Activated CD8-positive, alpha-beta T cell treated with anti-CD3 and anti-CD28 coated beads for 36 hours (primary cell): ENCODE data around the gene DDX51. TPM values are rescaled to one million over a fixed set of nuclear protein-coding genes. Genes with fewer than 3 reads are reported as not detected.

Experiments used
- ATAC-seq: fragments of 200-7000 bp; cut with Tn5 transposase; one replicate; pipeline ENCODE4 v1.10.0; 2021; ENCODE audit warnings: mild to moderate bottlenecking, moderate library complexity
- CTCF ChIA-PET: fragments of 350-600 bp; sonication (Branson Sonifier 250); formaldehyde crosslinking; loops from one replicate; lab custom pipeline; 2021; ENCODE audit warnings: antibody characterized with exemption; lab: Charles Lee
- POLR2A ChIA-PET: fragments of 350-600 bp; sonication (Branson Sonifier 250); formaldehyde crosslinking; loops from one replicate; lab custom pipeline; 2021; ENCODE audit warnings: antibody characterized with exemption; lab: Charles Lee
- DNase-seq: peaks from one replicate; pipeline ENCODE4 v3.0.0-alpha.2; 2020
- H3K27ac Mint-ChIP-seq: one replicate; pipeline ENCODE4 v1.8.0; 2021; ENCODE audit warnings: mild to moderate bottlenecking, mixed read lengths
- H3K27me3 Mint-ChIP-seq: one replicate; pipeline ENCODE4 v1.8.0; 2021; ENCODE audit warnings: mixed read lengths
- H3K36me3 Mint-ChIP-seq: one replicate; pipeline ENCODE4 v1.8.0; 2021; ENCODE audit warnings: low read depth, mixed read lengths
- H3K4me1 Mint-ChIP-seq: one replicate; pipeline ENCODE4 v1.8.0; 2021; ENCODE audit warnings: low read depth, mixed read lengths
- H3K4me3 Mint-ChIP-seq: one replicate; pipeline ENCODE4 v1.8.0; 2021; ENCODE audit warnings: mild to moderate bottlenecking, moderate library complexity, mixed read lengths
- H3K9me3 Mint-ChIP-seq: one replicate; pipeline ENCODE4 v1.8.0; 2021; ENCODE audit warnings: mixed read lengths
- intact Hi-C: fragments of 100-400 bp; cut with micrococcal nuclease; formaldehyde crosslinking; loops from one replicate; pipeline ENCODE4 v1.10.0; 2022
- total RNA-seq, 2 experiments: library from RNA; stranded (reverse); gene quantifications; one replicate each; pipeline ENCODE4 v1.2.3, GENCODE V29; 2021
- TF ChIP-seq, protein P1 (sequence below): fragments of 200-600 bp; IDR thresholded peaks from one replicate; pipeline ENCODE4 v1.8.0; 2022; ENCODE audit warnings: antibody characterized with exemption, mild to moderate bottlenecking

Gene DDX51
- total RNA-seq, 2 experiments from 2014 or later = 24.1 to 25.5 TPM

DNA sequence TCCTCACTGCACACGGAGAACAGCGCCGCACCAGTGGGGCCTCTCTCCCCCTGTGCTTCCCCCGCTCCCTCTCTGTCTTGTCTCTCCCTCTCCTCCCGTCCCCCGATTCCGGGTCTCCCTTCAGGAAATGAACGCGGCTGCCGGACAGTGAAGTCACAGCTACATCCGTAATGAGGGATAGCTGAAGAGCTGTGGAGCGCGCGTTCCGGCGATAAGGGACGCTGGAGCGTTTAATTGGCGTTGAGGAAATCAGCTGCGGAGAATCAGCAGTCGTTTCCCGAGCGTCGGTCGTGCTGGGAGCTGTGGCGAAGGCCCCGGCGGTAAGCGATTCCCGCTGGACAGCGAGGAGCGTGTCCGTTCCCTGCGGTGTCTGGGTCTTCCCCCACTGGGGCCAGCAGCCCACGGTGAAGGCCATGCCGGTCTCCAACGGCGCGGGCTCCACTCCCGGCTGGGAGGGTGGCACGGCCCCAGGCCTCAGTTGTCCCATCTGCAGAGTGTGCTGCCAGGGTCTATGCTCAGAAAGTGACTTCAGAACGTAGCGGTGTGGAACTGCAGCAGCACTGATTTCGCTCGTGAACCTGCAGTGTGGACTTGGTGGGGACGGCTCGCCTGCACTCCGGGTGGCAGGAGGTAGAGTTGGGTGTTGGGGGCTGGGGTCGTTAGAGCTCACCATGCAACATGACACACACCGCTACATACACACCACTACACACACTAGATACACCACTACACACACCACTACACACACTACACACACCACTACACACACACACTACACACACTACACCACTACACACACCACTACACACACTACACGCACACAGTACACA is 11.0 kb upstream of the DDX51 start:
- Mint-ChIP-seq H3K9me3 (no peaks in the 10 kb centered on the region), H3K4me1 (no peaks in the 10 kb centered on the region), H3K27me3 (no peaks in the 10 kb centered on the region), H3K4me3 (no peak overlapping the region), H3K36me3 (peaks cover 1% of the 10 kb centered on the region), H3K27ac (no peak overlapping the region)
- POLR2A ChIA-PET = no interaction called here
- intact Hi-C loops = loop anchor here (5.0 kb wide), 1 partner anchor 67 kb away; no protein-coding TSS in a partner anchor
- CTCF ChIA-PET = interaction anchor here (0.6 to 1.5 kb wide), 4 partner anchors 29 to 259 kb away, joined by 3 to 5 read pairs (median 3); no protein-coding TSS in a partner anchor
- TF ChIP-seq, protein P1, sequence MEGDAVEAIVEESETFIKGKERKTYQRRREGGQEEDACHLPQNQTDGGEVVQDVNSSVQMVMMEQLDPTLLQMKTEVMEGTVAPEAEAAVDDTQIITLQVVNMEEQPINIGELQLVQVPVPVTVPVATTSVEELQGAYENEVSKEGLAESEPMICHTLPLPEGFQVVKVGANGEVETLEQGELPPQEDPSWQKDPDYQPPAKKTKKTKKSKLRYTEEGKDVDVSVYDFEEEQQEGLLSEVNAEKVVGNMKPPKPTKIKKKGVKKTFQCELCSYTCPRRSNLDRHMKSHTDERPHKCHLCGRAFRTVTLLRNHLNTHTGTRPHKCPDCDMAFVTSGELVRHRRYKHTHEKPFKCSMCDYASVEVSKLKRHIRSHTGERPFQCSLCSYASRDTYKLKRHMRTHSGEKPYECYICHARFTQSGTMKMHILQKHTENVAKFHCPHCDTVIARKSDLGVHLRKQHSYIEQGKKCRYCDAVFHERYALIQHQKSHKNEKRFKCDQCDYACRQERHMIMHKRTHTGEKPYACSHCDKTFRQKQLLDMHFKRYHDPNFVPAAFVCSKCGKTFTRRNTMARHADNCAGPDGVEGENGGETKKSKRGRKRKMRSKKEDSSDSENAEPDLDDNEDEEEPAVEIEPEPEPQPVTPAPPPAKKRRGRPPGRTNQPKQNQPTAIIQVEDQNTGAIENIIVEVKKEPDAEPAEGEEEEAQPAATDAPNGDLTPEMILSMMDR = no peak
- no peak for DNase-seq
- ATAC-seq = peak; percentile 25

DNA sequence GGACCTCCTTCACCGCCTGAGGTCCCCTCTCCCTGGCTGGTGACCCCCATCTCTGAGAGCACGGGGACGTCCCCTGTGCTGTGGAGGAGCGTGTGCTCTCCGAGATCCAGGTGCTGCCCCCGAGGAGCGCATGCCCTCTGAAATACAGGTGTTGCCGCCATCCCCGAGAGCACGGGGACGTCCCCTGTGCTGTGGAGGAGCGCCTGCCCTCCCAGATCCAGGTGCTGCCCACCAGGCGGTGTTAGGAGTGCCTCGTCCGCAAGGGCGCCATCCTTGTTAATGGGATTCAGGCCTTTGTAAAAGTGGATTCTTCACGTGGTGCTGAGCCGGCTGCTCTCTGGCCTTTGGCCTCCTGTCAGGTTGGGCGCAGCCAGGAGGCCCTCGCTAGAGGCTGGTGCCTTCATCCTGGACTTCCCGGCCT is 10.2 kb upstream of the DDX51 start:
- no peaks in the 10 kb centered on the region for H3K27me3 Mint-ChIP-seq
- H3K4me1 Mint-ChIP-seq = no peaks in the 10 kb centered on the region
- H3K4me3 Mint-ChIP-seq = no peak overlapping the region
- H3K36me3 Mint-ChIP-seq = peaks cover 1% of the 10 kb centered on the region
- DNase-seq = no peak
- no peaks in the 10 kb centered on the region for H3K9me3 Mint-ChIP-seq
- ChIA-PET POLR2A (no interaction called here), CTCF (interaction anchor here (0.9 to 1.5 kb wide), 24 partner anchors 8 to 463 kb away, joined by 3 to 23 read pairs (median 3); partner anchors contain the start of gene NOC4L)
- H3K27ac Mint-ChIP-seq = no peak overlapping the region
- peak; percentile 6 for ATAC-seq
- TF ChIP-seq, protein P1 = no peak
- intact Hi-C loops = loop anchor here (5.0 kb wide), 1 partner anchor 68 kb away; no protein-coding TSS in a partner anchor

GRCh38 chr12:132153501-132154340 is 9.6 kb upstream of the DDX51 start:
- intact Hi-C loops = loop anchor here (5.0 kb wide), 1 partner anchor 69 kb away; no protein-coding TSS in a partner anchor
- H3K4me1 Mint-ChIP-seq = no peaks in the 10 kb centered on the region
- ATAC-seq (peak; percentile 89), DNase-seq (peak; percentile 79)
- no peak overlapping the region for H3K27ac Mint-ChIP-seq
- no peaks in the 10 kb centered on the region for H3K9me3 Mint-ChIP-seq
- TF ChIP-seq, protein P1 = peak; percentile 84
- POLR2A ChIA-PET = interaction anchor here (0.8 kb wide), 1 partner anchor 11 kb away, joined by 3 read pairs; no protein-coding TSS in a partner anchor
- H3K4me3 Mint-ChIP-seq = no peak overlapping the region
- peaks cover 1% of the 10 kb centered on the region for H3K36me3 Mint-ChIP-seq
- no peaks in the 10 kb centered on the region for H3K27me3 Mint-ChIP-seq
- CTCF ChIA-PET = interaction anchor here (0.7 to 1.1 kb wide), 26 partner anchors 9 to 464 kb away, joined by 3 to 23 read pairs (median 3); partner anchors contain the start of gene NOC4L

GRCh38 chr12:132152953-132153352 is 8.8 kb upstream of the DDX51 start:
- H3K4me3 Mint-ChIP-seq = no peak overlapping the region
- peaks cover 1% of the 10 kb centered on the region for H3K36me3 Mint-ChIP-seq
- no peak for ATAC-seq
- H3K27ac Mint-ChIP-seq = no peak overlapping the region
- no peaks in the 10 kb centered on the region for H3K27me3 Mint-ChIP-seq
- CTCF ChIA-PET = interaction anchor here (0.9 to 1.1 kb wide), 2 partner anchors 291 to 294 kb away, joined by 3 read pairs; no protein-coding TSS in a partner anchor
- POLR2A ChIA-PET = no interaction called here
- TF ChIP-seq, protein P1 = no peak
- H3K4me1 Mint-ChIP-seq = no peaks in the 10 kb centered on the region
- intact Hi-C loops = loop anchor here (5.0 kb wide), 1 partner anchor 69 kb away; no protein-coding TSS in a partner anchor
- no peak for DNase-seq
- H3K9me3 Mint-ChIP-seq = no peaks in the 10 kb centered on the region
